ENCODE measurements around the gene OGN. TPM values are rescaled to one million over a fixed set of nuclear protein-coding genes. Genes with fewer than 3 reads are reported as not detected.

The OGN gene, protein sequence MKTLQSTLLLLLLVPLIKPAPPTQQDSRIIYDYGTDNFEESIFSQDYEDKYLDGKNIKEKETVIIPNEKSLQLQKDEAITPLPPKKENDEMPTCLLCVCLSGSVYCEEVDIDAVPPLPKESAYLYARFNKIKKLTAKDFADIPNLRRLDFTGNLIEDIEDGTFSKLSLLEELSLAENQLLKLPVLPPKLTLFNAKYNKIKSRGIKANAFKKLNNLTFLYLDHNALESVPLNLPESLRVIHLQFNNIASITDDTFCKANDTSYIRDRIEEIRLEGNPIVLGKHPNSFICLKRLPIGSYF
- polyA plus RNA-seq (2012; ENCODE audit: missing spikeins), result 0.70 TPM

DNA sequence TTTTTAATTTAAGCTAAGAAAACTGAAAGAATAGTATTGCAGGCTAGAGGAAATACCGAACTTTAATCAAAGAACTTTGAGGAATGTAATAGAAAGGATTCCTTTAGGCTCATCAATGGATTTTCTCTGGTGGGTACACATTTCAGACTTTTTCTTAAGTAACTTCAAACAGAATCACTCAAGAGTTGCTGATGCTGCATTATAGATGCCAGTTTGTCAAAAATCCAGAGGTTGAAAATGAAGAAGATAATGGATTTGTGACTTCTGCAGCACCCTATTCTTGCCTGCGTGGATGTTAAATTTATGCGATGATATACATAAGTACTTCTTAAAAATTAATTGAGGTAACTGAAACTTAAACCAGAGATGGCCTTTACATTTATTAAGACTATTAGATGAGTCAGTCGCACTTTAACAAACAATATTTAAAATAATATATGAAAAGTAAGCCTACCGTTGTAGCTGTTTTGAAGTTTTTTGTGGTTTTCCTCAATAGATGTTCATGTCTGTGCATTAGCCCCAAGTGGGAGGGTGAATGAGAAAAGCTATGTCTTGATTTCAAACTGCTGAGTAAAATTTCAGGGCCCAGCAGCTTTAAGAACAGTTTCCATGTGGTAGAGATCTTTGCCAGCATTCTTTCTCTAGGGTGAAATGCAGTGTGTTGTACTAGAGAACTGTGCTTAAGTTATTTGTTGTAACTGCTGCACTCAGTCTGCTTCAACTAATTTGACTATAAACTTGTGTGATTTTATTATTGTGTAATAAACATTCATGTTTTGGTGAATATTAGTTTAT lies at the start of gene OGN:
TSS of gene OGN (minus strand) at position 537 of the 795 bp plus-strand sequence. CDS start 1,171 bp downstream, outside the sequence.
- DNase-seq (ENCODE audit: insufficient read length), result no peak
- no peak for TF ChIP-seq TAF1 (IDR thresholded peaks at IDR 0.05; ENCODE audit: borderline replicate concordance, low read depth, low read length)
- TF ChIP-seq POLR2A (IDR thresholded peaks at IDR 0.05; ENCODE audit: low read depth, low read length), result no peak
- TF ChIP-seq POLR2AphosphoS5 (IDR thresholded peaks at IDR 0.05; ENCODE audit: low read depth, low read length), result no peak
- FAIRE-seq, result no peak

DNA sequence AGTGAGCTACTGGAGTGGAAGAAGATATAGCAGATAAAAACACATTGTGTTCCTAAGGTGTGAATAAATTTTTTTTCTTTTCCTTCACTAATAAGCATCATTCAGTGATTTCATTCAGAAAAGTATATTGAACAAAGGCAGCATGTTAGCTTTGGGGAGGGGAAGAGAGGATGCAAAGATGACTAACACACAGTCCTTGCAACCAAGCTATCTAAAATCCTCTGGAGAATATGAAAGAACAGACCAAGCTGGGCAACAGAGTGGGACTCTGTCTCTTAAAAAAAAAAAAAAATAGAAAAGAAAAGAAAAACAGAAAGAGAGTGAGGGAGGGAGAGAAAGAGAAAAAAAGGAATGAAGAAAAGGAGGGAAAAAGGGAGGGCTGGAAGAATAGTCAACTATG lies 42.2 kb upstream of the OGN start:
- no peak for DNase-seq (ENCODE audit: insufficient read length)
- FAIRE-seq, result no peak
- no peak for TF ChIP-seq POLR2A (IDR thresholded peaks at IDR 0.05; ENCODE audit: low read depth, low read length)
- no peak for TF ChIP-seq POLR2AphosphoS5 (IDR thresholded peaks at IDR 0.05; ENCODE audit: low read depth, low read length)
- no peak for TF ChIP-seq TAF1 (IDR thresholded peaks at IDR 0.05; ENCODE audit: borderline replicate concordance, low read depth, low read length)

DNA sequence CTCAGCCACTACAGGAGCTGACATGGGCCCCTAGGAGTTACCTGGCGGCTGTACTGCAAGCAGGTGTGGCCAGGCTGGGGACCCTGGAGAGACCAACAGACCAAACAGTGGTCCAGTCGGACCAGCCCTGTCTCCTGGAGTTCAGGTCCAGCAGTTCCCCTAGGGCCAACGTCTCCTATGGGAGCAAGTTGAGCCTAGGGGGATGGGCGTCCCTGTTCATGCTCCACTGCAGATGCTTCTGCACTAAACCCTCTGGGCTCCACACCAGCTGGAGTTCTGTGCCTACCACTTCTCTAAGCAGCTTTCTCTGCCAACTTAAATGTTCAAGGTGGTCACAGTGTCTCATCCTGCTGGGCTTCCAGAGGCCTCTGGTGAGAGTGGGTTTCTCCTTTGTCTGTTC lies 40.5 kb upstream of the OGN start:
- FAIRE-seq (no peak), DNase-seq (ENCODE audit: insufficient read length) (no peak)

DNA sequence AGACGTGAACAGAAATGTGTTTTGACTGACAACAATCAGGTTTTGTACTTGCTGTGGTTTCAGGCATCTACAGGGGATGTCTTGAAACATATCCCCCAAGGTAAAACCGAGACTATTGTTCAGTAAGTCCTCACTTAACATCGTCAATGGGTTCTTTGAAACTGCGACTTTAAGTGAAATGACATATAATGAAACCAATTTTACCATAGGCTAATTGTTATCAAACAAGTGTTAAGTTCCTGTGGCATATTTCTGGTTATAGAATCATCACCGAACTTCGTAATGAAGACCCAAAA lies 36.3 kb upstream of the OGN start:
- no peak for FAIRE-seq
- TF ChIP-seq TAF1 (IDR thresholded peaks at IDR 0.05; ENCODE audit: borderline replicate concordance, low read depth, low read length) (no peak), POLR2AphosphoS5 (IDR thresholded peaks at IDR 0.05; ENCODE audit: low read depth, low read length) (no peak), POLR2A (IDR thresholded peaks at IDR 0.05; ENCODE audit: low read depth, low read length) (no peak)
- no peak for DNase-seq (ENCODE audit: insufficient read length)

More for the DNA sequence above, 40.5 kb upstream of the OGN start:
- no peak for TF ChIP-seq POLR2A (IDR thresholded peaks at IDR 0.05; ENCODE audit: low read depth, low read length)
- no peak for TF ChIP-seq POLR2AphosphoS5 (IDR thresholded peaks at IDR 0.05; ENCODE audit: low read depth, low read length)

DNA sequence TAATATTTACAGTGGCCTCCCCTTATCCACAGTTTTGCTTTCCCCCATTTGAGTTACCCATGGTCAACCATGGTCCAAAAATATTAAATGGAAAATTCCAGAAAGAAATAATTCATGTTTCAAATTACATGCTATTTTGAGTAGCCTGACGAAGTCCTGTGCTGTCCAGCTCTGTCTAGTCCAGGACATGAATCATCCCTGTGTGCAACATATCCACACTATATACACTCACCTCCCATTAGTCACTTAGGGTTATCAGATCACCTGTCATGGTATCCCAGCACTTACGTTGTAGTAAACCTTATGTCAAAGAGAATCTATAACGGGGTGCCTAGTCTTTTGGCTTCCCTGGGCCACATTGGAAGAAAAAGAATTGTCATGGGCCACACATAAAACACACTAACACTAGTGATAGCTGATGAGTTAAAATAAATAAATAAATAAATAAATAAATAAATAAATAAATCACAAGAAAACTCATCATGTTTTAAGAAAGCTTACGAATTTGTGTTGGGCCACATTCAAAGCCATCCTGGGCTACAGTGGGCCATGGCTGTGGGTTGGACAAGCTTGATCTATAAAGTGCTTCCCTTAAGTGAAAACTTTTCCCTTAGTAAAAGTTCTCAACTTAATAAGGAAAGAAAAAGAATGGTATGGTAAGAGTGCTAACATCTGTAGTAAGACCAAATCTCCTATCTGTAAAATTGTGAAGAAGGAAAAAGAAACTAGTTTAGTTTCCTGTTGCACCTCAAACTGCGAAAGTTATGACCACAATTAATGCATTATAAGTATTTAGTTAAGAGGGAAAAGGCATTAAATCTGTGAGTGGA lies 35.8 kb upstream of the OGN start:
- FAIRE-seq, result no peak
- DNase-seq (ENCODE audit: insufficient read length), result no peak
- no peak for TF ChIP-seq TAF1 (IDR thresholded peaks at IDR 0.05; ENCODE audit: borderline replicate concordance, low read depth, low read length)
- TF ChIP-seq POLR2A (IDR thresholded peaks at IDR 0.05; ENCODE audit: low read depth, low read length), result no peak

DNA sequence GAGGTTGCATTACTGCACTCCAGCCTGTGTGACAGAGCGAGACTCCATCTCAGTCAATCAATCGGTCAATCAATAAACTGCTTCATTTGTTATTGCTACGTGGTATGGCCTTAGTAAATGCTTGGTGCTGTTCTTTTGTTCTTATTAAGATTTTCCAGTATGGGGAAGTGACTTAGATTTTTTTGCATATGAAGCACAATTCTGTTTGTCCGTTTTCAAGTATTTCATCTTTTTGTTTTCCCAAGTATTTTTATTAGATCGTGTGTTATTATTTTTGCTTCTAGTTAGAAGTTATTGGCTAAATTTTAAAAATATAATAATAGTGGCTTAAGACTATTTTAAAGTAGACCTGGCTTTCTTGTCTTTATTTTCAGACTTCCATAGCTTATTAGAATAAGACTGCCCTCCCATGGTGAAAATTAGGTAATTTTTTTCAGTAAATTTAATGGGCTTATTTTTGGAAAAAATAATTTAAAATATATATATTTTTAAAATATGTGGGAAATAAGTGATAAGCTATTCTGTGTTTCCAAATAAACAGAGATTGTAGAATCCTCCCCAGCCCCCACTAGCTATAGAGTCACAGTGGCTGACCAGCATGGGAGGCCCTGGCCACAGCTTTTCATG lies 34.6 kb upstream of the OGN start:
- FAIRE-seq, result no peak
- TF ChIP-seq POLR2AphosphoS5 (IDR thresholded peaks at IDR 0.05; ENCODE audit: low read depth, low read length) (no peak), TAF1 (IDR thresholded peaks at IDR 0.05; ENCODE audit: borderline replicate concordance, low read depth, low read length) (no peak)
- no peak for DNase-seq (ENCODE audit: insufficient read length)

DNA sequence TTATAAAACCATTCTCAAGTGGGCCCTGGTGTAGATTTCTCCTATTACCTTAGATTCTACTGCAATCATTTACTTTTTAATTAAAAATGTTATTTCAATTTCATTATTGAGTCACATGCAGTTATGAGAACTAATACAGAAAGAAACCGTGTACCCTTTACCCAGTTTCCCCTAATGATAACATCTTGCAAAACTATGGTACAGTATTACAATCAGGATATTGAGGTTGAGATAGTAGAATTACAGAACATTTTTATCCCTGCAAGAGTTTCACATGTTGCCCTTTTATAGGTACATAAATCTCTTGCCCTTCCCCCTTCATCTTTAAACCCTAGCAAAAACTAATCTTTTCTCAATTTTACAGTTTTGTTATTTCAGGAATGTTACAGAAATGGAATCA lies 30.9 kb upstream of the OGN start:
- no peak for FAIRE-seq
- no peak for TF ChIP-seq POLR2AphosphoS5 (IDR thresholded peaks at IDR 0.05; ENCODE audit: low read depth, low read length)
- TF ChIP-seq POLR2A (IDR thresholded peaks at IDR 0.05; ENCODE audit: low read depth, low read length), result no peak
- no peak for TF ChIP-seq TAF1 (IDR thresholded peaks at IDR 0.05; ENCODE audit: borderline replicate concordance, low read depth, low read length)
- DNase-seq (ENCODE audit: insufficient read length), result no peak

DNA sequence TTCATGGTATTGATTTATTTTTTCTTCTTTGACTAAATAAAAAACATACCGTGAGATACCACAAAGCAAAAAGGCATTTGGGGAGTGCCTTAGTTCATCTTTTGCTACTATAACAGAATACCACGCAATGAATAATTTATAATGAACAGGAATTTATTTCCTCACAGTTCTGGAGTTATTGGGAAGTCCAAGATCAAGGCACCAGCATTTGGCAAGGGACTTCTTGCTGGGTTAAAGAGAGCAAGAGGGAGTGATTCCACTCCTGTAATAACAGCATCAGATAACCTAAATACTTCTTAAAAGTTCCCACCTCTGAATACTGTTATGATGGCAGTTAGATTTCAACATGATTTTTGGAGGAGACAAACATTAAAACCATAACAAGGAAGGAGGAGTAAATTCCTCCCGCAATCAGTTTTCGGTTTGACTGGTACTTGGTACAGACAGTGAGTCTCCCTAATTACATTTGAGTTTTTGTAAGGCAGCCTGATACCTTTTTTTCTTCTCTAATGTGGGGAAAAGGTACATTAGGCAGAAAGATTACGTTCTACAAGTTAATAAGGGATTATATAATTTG lies 28.7 kb upstream of the OGN start:
- no peak for DNase-seq (ENCODE audit: insufficient read length)
- FAIRE-seq, result no peak
- TF ChIP-seq TAF1 (IDR thresholded peaks at IDR 0.05; ENCODE audit: borderline replicate concordance, low read depth, low read length) (no peak), POLR2AphosphoS5 (IDR thresholded peaks at IDR 0.05; ENCODE audit: low read depth, low read length) (no peak), POLR2A (IDR thresholded peaks at IDR 0.05; ENCODE audit: low read depth, low read length) (no peak)

DNA sequence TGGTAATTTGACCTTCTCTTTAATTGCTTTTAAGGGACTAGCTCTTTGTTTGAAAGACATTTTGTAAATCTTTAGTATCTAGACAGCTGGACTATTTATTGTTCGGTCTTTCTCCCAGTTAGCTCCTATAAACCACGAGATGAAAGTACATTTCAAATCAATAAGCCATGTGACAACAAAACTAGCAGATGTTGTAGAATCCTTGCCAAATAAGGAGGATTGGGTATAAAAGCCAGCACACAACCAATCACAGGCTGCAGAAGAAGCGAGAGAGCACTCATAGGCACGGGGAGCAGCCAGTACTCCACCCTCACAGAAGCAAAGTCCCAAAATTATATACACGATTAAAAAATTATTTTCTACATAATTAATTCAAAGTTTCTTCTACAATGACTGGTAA lies 28.0 kb upstream of the OGN start:
- TF ChIP-seq POLR2AphosphoS5 (IDR thresholded peaks at IDR 0.05; ENCODE audit: low read depth, low read length) (no peak), TAF1 (IDR thresholded peaks at IDR 0.05; ENCODE audit: borderline replicate concordance, low read depth, low read length) (no peak), POLR2A (IDR thresholded peaks at IDR 0.05; ENCODE audit: low read depth, low read length) (no peak)
- no peak for DNase-seq (ENCODE audit: insufficient read length)
- no peak for FAIRE-seq

DNA sequence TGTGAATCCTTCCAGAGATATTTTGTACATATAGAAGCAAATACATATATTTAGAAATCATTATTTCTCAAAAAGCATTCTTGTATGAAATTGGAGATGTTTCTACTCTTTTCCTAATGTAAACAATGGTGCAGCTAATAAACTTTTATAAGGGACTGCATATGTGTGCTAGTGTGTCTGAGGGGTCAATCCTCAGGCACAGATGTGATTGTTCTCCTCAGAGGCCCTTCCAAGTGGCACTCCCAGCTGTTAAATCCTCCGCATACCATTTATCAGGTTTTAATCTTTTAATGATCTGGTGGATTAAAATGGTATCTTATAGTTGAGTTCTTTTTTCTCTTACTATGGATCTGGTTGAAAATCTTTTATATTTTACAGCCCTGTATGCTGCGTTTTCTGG lies 25.5 kb upstream of the OGN start:
- TF ChIP-seq POLR2A (IDR thresholded peaks at IDR 0.05; ENCODE audit: low read depth, low read length), result no peak
- TF ChIP-seq TAF1 (IDR thresholded peaks at IDR 0.05; ENCODE audit: borderline replicate concordance, low read depth, low read length), result no peak
- no peak for TF ChIP-seq POLR2AphosphoS5 (IDR thresholded peaks at IDR 0.05; ENCODE audit: low read depth, low read length)
- FAIRE-seq (no peak), DNase-seq (ENCODE audit: insufficient read length) (no peak)

Data from GM12892 (cell line).